Urothelium cell line (cell line): ENCODE results near the gene WIF1.

Experiments
- DNase-seq: peaks from one replicate; pipeline ENCODE4 v3.0.0; 2011; ENCODE audit warnings: low spot score, mixed read lengths
- FAIRE-seq: peaks from 2 replicates; lab custom pipeline; 2011; peaks lifted over from hg19 to GRCh38; lab: Jason Lieb, UNC

Gene WIF1

GRCh38 chr12:65123435-65124063 lies 2.4 kb upstream of the WIF1 start:
- no peak for FAIRE-seq

GRCh38 chr12:65122703-65123102 lies 1.6 kb upstream of the WIF1 start:
- no peak for FAIRE-seq

More at GRCh38 chr12:65123435-65124063, 2.4 kb upstream of the WIF1 start:
- DNase-seq: peak; percentile 26

GRCh38 chr12:65121956-65122469 lies 908 bp upstream of the WIF1 start:
- DNase-seq (no peak), FAIRE-seq (no peak)

More at GRCh38 chr12:65122703-65123102, 1.6 kb upstream of the WIF1 start:
- no peak for DNase-seq

GRCh38 chr12:65119063-65119462 lies 2.0 kb downstream of the WIF1 start:
- FAIRE-seq (no peak), DNase-seq (no peak)

GRCh38 chr12:65113621-65114035 lies 7.5 kb downstream of the WIF1 start:
- no peak for DNase-seq

GRCh38 chr12:65106948-65107347 lies 14.2 kb downstream of the WIF1 start:
- FAIRE-seq (no peak), DNase-seq (no peak)

More at GRCh38 chr12:65113621-65114035, 7.5 kb downstream of the WIF1 start:
- FAIRE-seq: no peak

GRCh38 chr12:65100140-65100539 lies 21.0 kb downstream of the WIF1 start:
- FAIRE-seq (no peak), DNase-seq (no peak)

GRCh38 chr12:65099182-65099581 lies 21.9 kb downstream of the WIF1 start:
- FAIRE-seq: no peak
- no peak for DNase-seq

GRCh38 chr12:65098364-65098763 lies 22.7 kb downstream of the WIF1 start:
- FAIRE-seq (no peak), DNase-seq (peak; percentile 24)

- DNase-seq (no peak), FAIRE-seq (no peak)
Measured at GRCh38 chr12:65094722-65095121, 26.4 kb downstream of the WIF1 start.

- FAIRE-seq: no peak
- DNase-seq: no peak
Measured at GRCh38 chr12:65093606-65094005, 27.5 kb downstream of the WIF1 start.

- FAIRE-seq (no peak), DNase-seq (no peak)
Measured at GRCh38 chr12:65090461-65090860, 30.6 kb downstream of the WIF1 start.

GRCh38 chr12:65086236-65086635 lies 34.9 kb downstream of the WIF1 start:
- DNase-seq: no peak
- FAIRE-seq: no peak

GRCh38 chr12:65084579-65084978 lies 36.5 kb downstream of the WIF1 start:
- DNase-seq (no peak), FAIRE-seq (no peak)

GRCh38 chr12:65083581-65083980 lies 37.5 kb downstream of the WIF1 start:
- DNase-seq (no peak), FAIRE-seq (no peak)

- no peak for FAIRE-seq
Measured at GRCh38 chr12:65082406-65082805, 38.7 kb downstream of the WIF1 start.

GRCh38 chr12:65081496-65081895 lies 39.6 kb downstream of the WIF1 start:
- DNase-seq: no peak
- no peak for FAIRE-seq

More at GRCh38 chr12:65082406-65082805, 38.7 kb downstream of the WIF1 start:
- DNase-seq: no peak

- peak; percentile 19 for DNase-seq
- FAIRE-seq: no peak
Measured at GRCh38 chr12:65074932-65075331, 46.2 kb downstream of the WIF1 start.

- no peak for FAIRE-seq
- DNase-seq: no peak
Measured at GRCh38 chr12:65069336-65069735, 51.8 kb downstream of the WIF1 start.

GRCh38 chr12:65067383-65067782 lies 53.7 kb downstream of the WIF1 start:
- DNase-seq (no peak), FAIRE-seq (no peak)

- DNase-seq (no peak), FAIRE-seq (no peak)
Measured at GRCh38 chr12:65055859-65056258, 65.2 kb downstream of the WIF1 start.

- no peak for FAIRE-seq
- DNase-seq: no peak
Measured at GRCh38 chr12:65051218-65051617, 69.9 kb downstream of the WIF1 start.

GRCh38 chr12:65045269-65045668 lies 75.8 kb downstream of the WIF1 start:
- DNase-seq: no peak
- FAIRE-seq: no peak
